Neural progenitor cell (in vitro differentiated cells): ENCODE measurements around the gene KPNB1. TPM values are rescaled to one million over a fixed set of nuclear protein-coding genes. Genes with fewer than 3 reads are reported as not detected.

Experiments
- DNase-seq: peaks from one replicate; pipeline ENCODE4 v3.0.0-alpha.2; 2016; ENCODE audit warnings: low spot score
- H2AFZ ChIP-seq: fragments of 200-600 bp; sonication (generic); replicated peaks from 2 replicates; pipeline ENCODE4 v1.6.1; 2016; ENCODE audit warnings: antibody characterized with exemption
- H3F3A ChIP-seq: fragments of 200-600 bp; sonication (generic); 2 replicates; pipeline ENCODE4 v1.6.1; 2016; ENCODE audit warnings: antibody characterized with exemption, low read depth
- H3K27ac ChIP-seq: fragments of 200-600 bp; sonication (generic); 2 replicates; pipeline ENCODE4 v1.5.1; 2016; ENCODE audit warnings: mild to moderate bottlenecking
- H3K27me3 ChIP-seq: fragments of 200-600 bp; sonication (generic); 2 replicates; pipeline ENCODE4 v1.6.1; 2016; ENCODE audit warnings: mild to moderate bottlenecking, moderate library complexity
- H3K36me3 ChIP-seq: fragments of 200-600 bp; sonication (generic); 2 replicates; pipeline ENCODE4 v1.5.1; 2016
- H3K4me1 ChIP-seq: fragments of 200-600 bp; sonication (generic); 2 replicates; pipeline ENCODE4 v1.6.1; 2016; ENCODE audit warnings: mixed run types
- H3K4me2 ChIP-seq: fragments of 200-600 bp; sonication (generic); 2 replicates; pipeline ENCODE4 v1.6.1; 2016
- H3K4me3 ChIP-seq: fragments of 200-600 bp; sonication (generic); 2 replicates; pipeline ENCODE4 v1.5.1; 2016
- H3K79me2 ChIP-seq: fragments of 200-600 bp; sonication (generic); 2 replicates; pipeline ENCODE4 v1.6.1; 2016; ENCODE audit warnings: low read depth
- H3K9ac ChIP-seq: fragments of 200-600 bp; sonication (generic); 2 replicates; pipeline ENCODE4 v1.6.1; 2016
- H3K9me3 ChIP-seq: fragments of 200-600 bp; sonication (generic); 2 replicates; pipeline ENCODE4 v1.5.1; 2016; ENCODE audit warnings: low read depth
- H4K20me1 ChIP-seq: fragments of 200-600 bp; sonication (generic); 2 replicates; pipeline ENCODE4 v1.6.1; 2016; ENCODE audit warnings: low read depth
- H3K27ac Mint-ChIP-seq: 3 replicates; pipeline ENCODE4 v1.8.0; 2021; ENCODE audit warnings: mixed read lengths
- H3K27me3 Mint-ChIP-seq: 2 replicates; pipeline ENCODE4 v1.8.0; 2022; ENCODE audit warnings: low read depth, mild to moderate bottlenecking, inconsistent platforms, moderate library complexity, mixed read lengths; ENCODE audit not compliant: insufficient read depth
- H3K36me3 Mint-ChIP-seq: 3 replicates; pipeline ENCODE4 v1.8.0; 2021; ENCODE audit warnings: mixed read lengths
- H3K4me1 Mint-ChIP-seq: 3 replicates; pipeline ENCODE4 v1.8.0; 2021; ENCODE audit warnings: mixed read lengths
- H3K4me3 Mint-ChIP-seq: 3 replicates; pipeline ENCODE4 v1.8.0; 2021; ENCODE audit warnings: mild to moderate bottlenecking, moderate library complexity, mixed read lengths
- H3K9me3 Mint-ChIP-seq: 3 replicates; pipeline ENCODE4 v1.8.0; 2020; ENCODE audit warnings: mixed read lengths
- EZH2 ChIP-seq: fragments of 200-600 bp; sonication (generic); IDR thresholded peaks from 2 replicates; pipeline ENCODE4 v1.6.1; 2017; ENCODE audit warnings: antibody characterized with exemption, mild to moderate bottlenecking, moderate library complexity
- EZH2phosphoT487 ChIP-seq: fragments of 200-600 bp; sonication (generic); IDR thresholded peaks from 2 replicates; pipeline ENCODE4 v1.6.1; 2017; ENCODE audit warnings: antibody characterized with exemption
- total RNA-seq: library from RNA; depleted of rRNA; stranded (reverse); fragments of >200 nt; gene quantifications from 2 replicates; pipeline ENCODE4 v1.2.3, GENCODE V29; 2015; ENCODE audit warnings: low replicate concordance
- TF ChIP-seq, protein P1 (sequence below): fragments of 200-600 bp; sonication (generic); IDR thresholded peaks from 2 replicates; pipeline ENCODE4 v1.5.1; 2017; ENCODE audit warnings: antibody characterized with exemption, mild to moderate bottlenecking

The KPNB1 gene
- total RNA-seq, 1 donor from 2014 or later = 543 TPM

DNA sequence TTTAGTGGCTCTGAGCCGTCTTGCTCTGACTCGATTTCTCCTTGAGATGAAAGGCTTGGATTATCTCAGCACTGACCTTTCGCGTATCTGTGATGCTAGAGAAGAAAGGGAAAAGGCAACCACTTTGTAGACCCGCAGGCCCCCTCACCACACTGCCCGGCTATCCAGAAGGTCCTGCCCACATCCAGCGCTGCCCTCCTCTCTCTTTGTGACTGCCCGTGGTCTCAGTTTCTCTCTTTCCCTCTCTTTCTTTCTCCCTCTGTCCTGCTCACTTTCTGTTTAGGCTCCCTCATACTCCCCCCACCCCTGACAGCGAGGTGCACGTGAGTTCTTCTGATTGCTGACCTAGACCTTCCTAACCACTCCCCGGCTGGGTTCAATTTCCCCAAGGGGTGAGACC, 70.5 kb downstream of the KPNB1 start:
- no peak for DNase-seq
- no peak overlapping the region for H3K27ac ChIP-seq
- H3K36me3 Mint-ChIP-seq = no peaks in the 10 kb centered on the region
- no peaks in the 10 kb centered on the region for H3K9me3 ChIP-seq
- TF ChIP-seq EZH2 = no peak
- no peak for TF ChIP-seq EZH2phosphoT487
- TF ChIP-seq, protein P1, sequence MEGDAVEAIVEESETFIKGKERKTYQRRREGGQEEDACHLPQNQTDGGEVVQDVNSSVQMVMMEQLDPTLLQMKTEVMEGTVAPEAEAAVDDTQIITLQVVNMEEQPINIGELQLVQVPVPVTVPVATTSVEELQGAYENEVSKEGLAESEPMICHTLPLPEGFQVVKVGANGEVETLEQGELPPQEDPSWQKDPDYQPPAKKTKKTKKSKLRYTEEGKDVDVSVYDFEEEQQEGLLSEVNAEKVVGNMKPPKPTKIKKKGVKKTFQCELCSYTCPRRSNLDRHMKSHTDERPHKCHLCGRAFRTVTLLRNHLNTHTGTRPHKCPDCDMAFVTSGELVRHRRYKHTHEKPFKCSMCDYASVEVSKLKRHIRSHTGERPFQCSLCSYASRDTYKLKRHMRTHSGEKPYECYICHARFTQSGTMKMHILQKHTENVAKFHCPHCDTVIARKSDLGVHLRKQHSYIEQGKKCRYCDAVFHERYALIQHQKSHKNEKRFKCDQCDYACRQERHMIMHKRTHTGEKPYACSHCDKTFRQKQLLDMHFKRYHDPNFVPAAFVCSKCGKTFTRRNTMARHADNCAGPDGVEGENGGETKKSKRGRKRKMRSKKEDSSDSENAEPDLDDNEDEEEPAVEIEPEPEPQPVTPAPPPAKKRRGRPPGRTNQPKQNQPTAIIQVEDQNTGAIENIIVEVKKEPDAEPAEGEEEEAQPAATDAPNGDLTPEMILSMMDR = no peak
- peaks cover 10% of the 10 kb centered on the region for H3F3A ChIP-seq
- no peak overlapping the region for H3K4me3 Mint-ChIP-seq
- no peak overlapping the region for H2AFZ ChIP-seq
- H4K20me1 ChIP-seq = no peaks in the 10 kb centered on the region
- H3K79me2 ChIP-seq = no peaks in the 10 kb centered on the region
- peak overlapping the region; percentile 86 for H3K27ac Mint-ChIP-seq
- no peaks in the 10 kb centered on the region for H3K4me1 ChIP-seq
- H3K27me3 ChIP-seq = peaks cover 48% of the 10 kb centered on the region
- peaks cover 28% of the 10 kb centered on the region for H3K27me3 Mint-ChIP-seq
- no peaks in the 10 kb centered on the region for H3K36me3 ChIP-seq
- H3K4me2 ChIP-seq = no peak overlapping the region
- no peak overlapping the region for H3K9ac ChIP-seq
- no peaks in the 10 kb centered on the region for H3K9me3 Mint-ChIP-seq
- H3K4me1 Mint-ChIP-seq = peaks cover 10% of the 10 kb centered on the region
- no peak overlapping the region for H3K4me3 ChIP-seq

DNA sequence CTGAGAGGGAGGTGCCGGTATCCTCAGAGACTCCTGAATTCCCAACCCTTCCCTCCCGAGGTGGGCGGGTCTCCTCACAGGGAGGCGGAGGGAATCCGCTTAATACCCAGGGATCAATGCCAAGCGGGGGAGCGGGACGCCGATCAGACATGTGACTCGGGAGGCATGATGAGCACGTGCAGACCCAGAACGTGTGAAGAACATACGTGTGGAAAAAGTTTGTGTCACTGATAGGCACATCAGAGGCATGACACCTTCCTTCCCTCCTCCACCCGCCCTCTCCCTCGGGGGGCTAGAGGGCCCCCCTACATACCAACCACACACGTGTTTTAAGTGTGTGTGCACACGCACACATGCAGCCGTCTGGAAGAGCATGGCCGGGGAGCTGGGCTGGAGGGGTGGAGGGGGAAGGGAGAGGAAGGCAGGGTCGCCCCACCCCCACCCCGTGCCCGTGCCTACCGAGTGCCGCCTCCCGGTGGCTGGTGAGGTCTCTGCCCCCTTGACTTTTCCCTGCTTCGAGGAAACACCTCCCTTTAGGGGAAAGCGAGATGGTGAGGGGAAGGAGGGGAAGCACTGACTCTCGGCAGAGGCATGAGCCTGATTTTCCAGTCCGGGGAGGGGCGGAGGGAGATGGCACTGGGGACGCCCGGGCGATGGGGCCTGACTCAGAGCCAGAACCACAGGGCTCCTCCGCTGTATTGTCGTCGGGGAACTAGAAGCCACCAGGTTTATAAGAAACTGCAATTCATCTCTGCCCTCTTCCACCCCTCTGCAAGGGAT, 71.2 kb downstream of the KPNB1 start:
- H3K9me3 Mint-ChIP-seq = no peaks in the 10 kb centered on the region
- peaks cover 8% of the 10 kb centered on the region for H3K4me1 Mint-ChIP-seq
- Histone ChIP-seq H3K79me2 (no peaks in the 10 kb centered on the region), H3K36me3 (no peaks in the 10 kb centered on the region), H3K27me3 (peaks cover 48% of the 10 kb centered on the region), H3K9me3 (no peaks in the 10 kb centered on the region), H3K4me1 (no peaks in the 10 kb centered on the region), H3K27ac (no peak overlapping the region), H3K9ac (no peak overlapping the region), H3K4me3 (no peak overlapping the region), H3K4me2 (peak overlapping the region; percentile 16), H2AFZ (no peak overlapping the region), H4K20me1 (no peaks in the 10 kb centered on the region), H3F3A (peaks cover 10% of the 10 kb centered on the region)
- TF ChIP-seq, protein P1 = no peak
- no peak for TF ChIP-seq EZH2phosphoT487
- TF ChIP-seq EZH2 = no peak
- H3K4me3 Mint-ChIP-seq = no peak overlapping the region
- H3K36me3 Mint-ChIP-seq = no peaks in the 10 kb centered on the region
- H3K27ac Mint-ChIP-seq = no peak overlapping the region
- DNase-seq = peak; percentile 48
- H3K27me3 Mint-ChIP-seq = peaks cover 25% of the 10 kb centered on the region

DNA sequence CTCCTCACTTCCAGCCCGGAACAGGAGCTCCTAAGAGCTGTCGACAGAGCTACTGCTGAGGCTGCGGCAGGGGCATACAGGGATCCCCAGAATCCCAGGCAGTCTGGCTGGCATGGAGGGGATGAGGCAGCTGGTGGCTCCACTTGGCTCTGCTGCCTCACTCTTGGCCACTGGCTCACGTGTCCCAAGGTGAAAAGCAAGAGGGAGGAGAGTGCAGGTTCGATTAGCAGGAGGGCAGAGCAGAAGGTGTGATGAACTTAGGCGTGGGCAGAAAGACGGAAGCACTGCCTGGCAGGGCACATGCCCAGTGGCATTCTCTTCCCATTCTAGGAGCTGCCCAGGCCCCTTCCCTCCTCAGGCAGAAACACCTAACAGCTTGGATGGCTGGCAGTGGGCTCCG, 72.0 kb downstream of the KPNB1 start:
- Mint-ChIP-seq H3K27me3 (peaks cover 26% of the 10 kb centered on the region), H3K4me1 (peaks cover 6% of the 10 kb centered on the region), H3K36me3 (no peaks in the 10 kb centered on the region), H3K4me3 (no peak overlapping the region), H3K9me3 (no peaks in the 10 kb centered on the region), H3K27ac (no peak overlapping the region)
- H2AFZ ChIP-seq = no peak overlapping the region
- no peak for TF ChIP-seq EZH2phosphoT487
- TF ChIP-seq, protein P1 = no peak
- no peak for TF ChIP-seq EZH2
- H3K27ac ChIP-seq = no peak overlapping the region
- H3K9me3 ChIP-seq = no peaks in the 10 kb centered on the region
- H3F3A ChIP-seq = peaks cover 10% of the 10 kb centered on the region
- no peak overlapping the region for H3K4me3 ChIP-seq
- no peaks in the 10 kb centered on the region for H3K79me2 ChIP-seq
- no peaks in the 10 kb centered on the region for H3K36me3 ChIP-seq
- no peak overlapping the region for H3K9ac ChIP-seq
- peaks cover 48% of the 10 kb centered on the region for H3K27me3 ChIP-seq
- H3K4me2 ChIP-seq = peak overlapping the region; percentile 16
- peaks cover under 1% of the 10 kb centered on the region for H3K4me1 ChIP-seq
- no peaks in the 10 kb centered on the region for H4K20me1 ChIP-seq
- no peak for DNase-seq
